GM18505 (cell line): ENCODE measurements around the gene SRGAP3.

ENCODE experiments used
- ATAC-seq: cut with Tn5 transposase; IDR thresholded peaks from one replicate; pipeline ENCODE4 v1.9.1; 2021; ENCODE audit not compliant: unreplicated experiment
- POLR2A ChIP-seq: IDR thresholded peaks from 4 replicates; pipeline ENCODE4 v1.6.1; 2011; ENCODE audit warnings: borderline replicate concordance; ENCODE audit not compliant: insufficient read depth, insufficient read length; ENCODE audit errors: extremely low read depth

SRGAP3 gene

DNA sequence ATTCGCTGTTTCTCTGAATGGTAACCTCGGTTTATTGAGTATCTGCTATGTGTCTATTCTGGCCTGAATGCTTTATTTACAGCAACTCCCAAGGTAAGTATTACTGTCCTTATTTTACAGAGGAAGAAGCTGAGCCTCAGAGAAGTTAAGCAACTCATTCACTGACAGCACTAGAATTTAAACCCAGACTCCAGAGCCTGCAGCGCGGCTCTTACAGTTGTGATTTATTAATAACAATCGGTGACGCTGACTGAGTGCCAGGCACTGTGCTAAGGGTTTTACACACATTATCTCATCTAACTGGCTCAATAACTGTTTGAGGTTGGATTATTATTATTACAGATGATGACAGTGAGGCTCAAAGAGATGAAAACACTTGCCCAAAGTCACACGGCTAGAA lies 19.6 kb downstream of the SRGAP3 start:
- no peak for TF ChIP-seq POLR2A
- no peak for ATAC-seq

GRCh38 chr3:9229325-9229724 lies 20.1 kb downstream of the SRGAP3 start:
- TF ChIP-seq POLR2A, result no peak
- ATAC-seq, result no peak

GRCh38 chr3:9226326-9226725 lies 23.1 kb downstream of the SRGAP3 start:
- TF ChIP-seq POLR2A, result no peak
- ATAC-seq, result no peak

DNA sequence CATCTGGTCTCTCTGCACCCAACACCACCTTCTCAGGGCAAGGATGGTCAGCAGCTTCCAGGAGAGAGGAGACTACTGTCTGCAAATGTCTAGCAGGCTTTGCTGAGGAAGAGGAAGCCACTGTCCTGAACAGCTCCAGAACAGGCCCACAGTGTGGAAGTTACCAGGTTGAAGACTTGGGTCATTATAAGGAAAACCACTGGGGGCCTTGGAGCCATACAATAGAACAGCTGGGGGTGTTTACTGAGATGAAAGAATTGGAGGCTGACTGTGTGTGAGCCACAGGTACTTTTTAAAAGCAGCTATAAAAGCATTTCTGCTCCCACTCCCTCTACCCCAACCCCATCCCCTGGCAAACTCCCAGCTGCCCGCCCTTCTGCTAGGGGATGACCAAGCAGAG lies 24.2 kb downstream of the SRGAP3 start:
- ATAC-seq, result no peak
- no peak for TF ChIP-seq POLR2A

- peak; percentile 91 for ATAC-seq
- no peak for TF ChIP-seq POLR2A
These were observed 25.0 kb downstream of the SRGAP3 start for GRCh38 chr3:9224490-9224889.

GRCh38 chr3:9223672-9224071 lies 25.8 kb downstream of the SRGAP3 start:
- ATAC-seq, result no peak
- no peak for TF ChIP-seq POLR2A

DNA sequence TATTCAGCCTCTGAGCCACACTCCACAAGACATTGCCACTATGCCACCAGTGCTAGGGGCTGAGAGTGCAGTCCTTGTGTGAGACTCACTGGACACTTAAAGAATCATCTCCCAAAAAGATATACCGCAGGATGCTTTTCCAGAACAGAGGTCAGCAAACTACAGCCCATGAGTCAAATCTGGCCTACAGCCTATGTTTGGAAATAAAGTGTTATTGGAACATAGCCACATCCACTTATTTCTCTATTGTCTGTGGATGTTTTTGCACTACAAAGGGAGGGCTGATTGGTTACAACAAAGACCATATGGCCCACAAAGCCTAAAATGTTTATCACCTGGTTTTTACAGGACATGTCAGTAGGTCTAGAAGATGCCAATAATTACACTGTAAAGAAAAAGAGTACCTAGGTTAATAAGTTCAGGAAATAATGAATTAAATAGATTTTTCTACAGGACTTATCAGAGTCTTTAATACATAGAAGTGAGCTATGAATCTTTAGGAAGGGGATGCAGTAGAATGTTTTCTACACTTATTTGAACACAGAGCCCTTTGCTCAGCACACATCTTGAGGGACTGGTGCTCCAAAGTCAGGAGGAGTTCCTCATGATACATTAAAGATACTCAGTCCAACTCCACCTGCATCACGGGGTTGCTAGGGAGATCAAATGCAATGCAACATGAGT lies 26.3 kb downstream of the SRGAP3 start:
- no peak for TF ChIP-seq POLR2A

DNA sequence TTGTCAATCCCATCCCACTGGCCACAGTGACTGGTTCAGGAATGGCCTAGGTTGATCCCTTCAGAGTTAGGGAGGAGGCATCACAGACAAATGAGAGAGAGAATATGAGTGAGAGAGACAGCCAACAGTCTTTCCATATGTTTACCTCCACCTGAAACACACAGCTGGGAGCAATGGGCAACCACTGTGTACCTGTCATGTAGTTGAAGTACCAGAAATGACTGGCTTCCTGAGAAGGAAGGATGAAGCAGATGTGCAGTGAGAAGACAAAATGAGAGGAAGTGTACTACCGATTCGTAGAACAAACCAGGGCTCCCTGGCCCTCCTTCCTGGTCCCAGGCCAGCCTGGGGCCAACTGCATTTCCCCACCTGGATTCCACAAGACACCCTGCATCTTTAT lies 27.4 kb downstream of the SRGAP3 start:
- no peak for ATAC-seq
- no peak for TF ChIP-seq POLR2A

More for the DNA sequence above, 26.3 kb downstream of the SRGAP3 start:
- no peak for ATAC-seq

- ATAC-seq, result no peak
- TF ChIP-seq POLR2A, result no peak
These were observed 31.0 kb downstream of the SRGAP3 start for GRCh38 chr3:9218514-9218846.

GRCh38 chr3:9217784-9218513 lies 31.5 kb downstream of the SRGAP3 start:
- TF ChIP-seq POLR2A, result no peak
- ATAC-seq, result no peak

DNA sequence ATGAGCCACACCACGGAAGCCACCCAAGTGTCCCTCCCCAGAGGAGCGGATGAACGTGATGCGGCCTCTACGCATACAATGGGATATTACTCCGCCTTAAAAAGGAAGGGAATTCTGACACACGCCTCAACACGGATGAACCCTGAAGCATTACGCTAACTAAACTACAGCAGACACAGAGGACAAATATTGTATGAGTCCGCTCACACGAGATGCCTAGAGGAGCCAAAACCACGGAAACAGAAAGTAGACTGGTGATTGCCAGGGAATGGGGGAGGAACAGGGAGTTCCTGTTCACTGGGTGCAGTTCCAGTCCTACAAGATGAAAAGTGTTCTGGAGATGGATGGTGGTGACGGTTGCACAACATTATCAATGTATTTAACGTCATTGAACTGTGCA lies 32.7 kb downstream of the SRGAP3 start:
- no peak for ATAC-seq
- no peak for TF ChIP-seq POLR2A

- no peak for TF ChIP-seq POLR2A
These were observed 34.8 kb downstream of the SRGAP3 start for GRCh38 chr3:9214599-9214998.

DNA sequence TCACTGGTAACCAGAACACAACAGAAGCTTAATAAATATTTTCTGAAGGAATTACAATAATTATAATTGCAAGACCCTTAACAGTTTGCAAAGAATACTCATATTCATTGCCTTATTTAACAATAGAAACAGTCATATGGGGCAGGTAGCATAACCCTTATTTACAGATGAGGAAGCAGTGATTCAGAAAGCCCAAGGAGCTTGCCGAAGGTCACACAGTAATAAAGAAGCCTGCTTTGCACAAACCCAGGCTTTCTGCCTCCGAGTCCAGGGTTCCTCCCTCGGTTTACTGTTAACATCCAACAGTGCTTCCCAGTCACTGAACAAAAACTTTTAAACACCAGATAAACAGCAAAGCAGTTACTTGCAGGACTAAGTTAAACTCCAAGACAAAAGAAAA lies 35.3 kb downstream of the SRGAP3 start:
- ATAC-seq, result no peak
- TF ChIP-seq POLR2A, result no peak

More at GRCh38 chr3:9214599-9214998, 34.8 kb downstream of the SRGAP3 start:
- no peak for ATAC-seq

DNA sequence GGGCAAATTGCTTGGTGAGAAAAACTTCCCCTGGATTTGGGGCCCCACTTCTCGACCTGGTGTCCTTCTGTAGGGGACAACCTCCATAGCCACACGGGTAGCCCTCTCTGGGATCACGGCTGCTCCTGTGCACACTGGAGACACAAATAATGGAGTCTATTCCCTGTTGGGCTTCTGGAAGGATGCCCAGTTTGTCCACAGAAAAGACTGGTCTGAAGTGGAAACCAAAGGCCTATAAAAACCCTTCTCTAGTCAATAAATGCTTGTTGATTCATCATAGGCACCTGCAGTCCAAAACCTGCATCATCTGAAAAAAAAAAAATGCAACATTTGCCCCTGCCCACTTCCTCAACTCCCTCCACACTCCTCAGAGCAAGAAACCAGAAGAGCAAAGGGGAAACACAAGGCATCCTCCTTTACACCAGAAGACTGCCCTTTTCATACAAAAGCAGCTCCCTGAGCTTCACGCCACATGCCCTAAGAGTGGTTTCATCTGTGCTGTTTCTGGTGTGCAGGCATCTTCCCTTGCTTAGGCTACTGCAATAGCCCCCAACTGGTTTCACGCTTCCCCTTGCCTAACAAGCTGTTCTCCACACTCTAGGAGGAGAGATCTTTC lies 36.3 kb downstream of the SRGAP3 start:
- no peak for ATAC-seq
- TF ChIP-seq POLR2A, result no peak
